Epithelial cell of proximal tubule (primary cell): Measurements from ENCODE around the gene SDF2L1. TPM values are rescaled to one million over a fixed set of nuclear protein-coding genes. Genes with fewer than 3 reads are reported as not detected.
"Not testable (repeated sequence)": the region's sequence is repeated elsewhere in the genome, so short reads cannot be mapped to it uniquely, and the experiment has no call there.

Experiments
- DNase-seq: peaks from one replicate; pipeline ENCODE4 v3.0.0-alpha.2; 2011; ENCODE audit warnings: low read depth
- H3K4me3 ChIP-seq: 2 replicates; pipeline ENCODE4 v1.5.1; 2011; ENCODE audit warnings: low read depth, mild to moderate bottlenecking, low read length
- CTCF ChIP-seq: conservative IDR thresholded peaks from 2 replicates; pipeline ENCODE4 v1.5.1; 2012; ENCODE audit warnings: low read depth, mild to moderate bottlenecking, low read length
- total RNA-seq: library from RNA; depleted of rRNA; stranded (reverse); fragments of >200 nt; gene quantifications from 2 replicates; pipeline ENCODE4 v1.2.3, GENCODE V29; 2015

SDF2L1 gene
- total RNA-seq, 1 donor from 2014 or later, result 93.2 TPM

- no peak for DNase-seq
- TF ChIP-seq CTCF, result no peak
These were observed 29.2 kb upstream of the SDF2L1 start for GRCh38 chr22:21612858-21613257.

GRCh38 chr22:21613553-21614233, 28.4 kb upstream of the SDF2L1 start:
- no peak overlapping the region for H3K4me3 ChIP-seq
- TF ChIP-seq CTCF, result no peak
- DNase-seq, result no peak

More at GRCh38 chr22:21612858-21613257, 29.2 kb upstream of the SDF2L1 start:
- no peak overlapping the region for H3K4me3 ChIP-seq

GRCh38 chr22:21615731-21616130, 26.4 kb upstream of the SDF2L1 start:
- no peak for DNase-seq
- TF ChIP-seq CTCF, result no peak
- no peak overlapping the region for H3K4me3 ChIP-seq

GRCh38 chr22:21617337-21617736, 24.8 kb upstream of the SDF2L1 start:
- not testable (repeated sequence) for DNase-seq, H3K4me3 ChIP-seq

GRCh38 chr22:21621025-21621424, 21.1 kb upstream of the SDF2L1 start:
- TF ChIP-seq CTCF, result no peak
- H3K4me3 ChIP-seq, result no peak overlapping the region
- no peak for DNase-seq

GRCh38 chr22:21622011-21622918, 19.8 kb upstream of the SDF2L1 start:
- no peak for DNase-seq
- no peak for TF ChIP-seq CTCF
- no peak overlapping the region for H3K4me3 ChIP-seq

- DNase-seq, result no peak
- H3K4me3 ChIP-seq, result no peak overlapping the region
- TF ChIP-seq CTCF, result no peak
These were observed 19.0 kb upstream of the SDF2L1 start for GRCh38 chr22:21622919-21623647.
